A549 (cell line): ENCODE measurements around the gene KLHL13.

Experiments used
- CHD2 ChIP-seq: fragments of 150-350 bp; IDR thresholded peaks from 2 replicates; pipeline ENCODE4 v1.6.1; 2014; ENCODE audit warnings: low read length; ENCODE audit not compliant: partially characterized antibody
- EP300 ChIP-seq, 2 experiments: fragments of >200 bp; sonication (Bioruptor Twin); formaldehyde crosslinking; IDR thresholded peaks; 2 replicates in 1 of 2; 3 replicates in 1 of 2; pipeline ENCODE4 v1.6.1; 2016 to 2017
- FOSL2 ChIP-seq, 2 experiments: fragments of 450-650 bp in 1 of 2; fragments of >200 bp in 1 of 2; sonication (Bioruptor Twin) in 1 of 2; formaldehyde crosslinking; IDR thresholded peaks; 2 replicates each; pipeline versions ENCODE4 v1.5.0 to v1.6.1; 2016 to 2020; ENCODE audit warnings: mild to moderate bottlenecking in 1 of 2, moderate library complexity in 1 of 2
- HDAC2 ChIP-seq: fragments of 200-600 bp; sonication (generic); IDR thresholded peaks from 2 replicates; pipeline ENCODE4 v1.6.1; 2016
- PHF8 ChIP-seq: fragments of 200-600 bp; sonication (generic); IDR thresholded peaks from 2 replicates; pipeline ENCODE4 v1.6.1; 2016; ENCODE audit warnings: low read depth, mild to moderate bottlenecking, antibody characterized with exemption, moderate library complexity, borderline replicate concordance
- POLR2A ChIP-seq: IDR thresholded peaks from 2 replicates; pipeline ENCODE4 v1.6.1; 2012; ENCODE audit warnings: mild to moderate bottlenecking, low read length
- RFX5 ChIP-seq: fragments of 450-650 bp; IDR thresholded peaks from 2 replicates; pipeline ENCODE4 v1.7.1; 2014; ENCODE audit warnings: antibody characterized with exemption, mild to moderate bottlenecking, moderate library complexity
- TF ChIP-seq, protein P1 (sequence below): fragments of >200 bp; sonication (Bioruptor Twin); formaldehyde crosslinking; IDR thresholded peaks from 3 replicates; pipeline ENCODE4 v1.5.1; 2016
- TF ChIP-seq, protein P2 (sequence below): fragments of 450-650 bp; IDR thresholded peaks from 2 replicates; pipeline ENCODE4 v1.6.1; 2014; ENCODE audit warnings: antibody characterized with exemption

DNA sequence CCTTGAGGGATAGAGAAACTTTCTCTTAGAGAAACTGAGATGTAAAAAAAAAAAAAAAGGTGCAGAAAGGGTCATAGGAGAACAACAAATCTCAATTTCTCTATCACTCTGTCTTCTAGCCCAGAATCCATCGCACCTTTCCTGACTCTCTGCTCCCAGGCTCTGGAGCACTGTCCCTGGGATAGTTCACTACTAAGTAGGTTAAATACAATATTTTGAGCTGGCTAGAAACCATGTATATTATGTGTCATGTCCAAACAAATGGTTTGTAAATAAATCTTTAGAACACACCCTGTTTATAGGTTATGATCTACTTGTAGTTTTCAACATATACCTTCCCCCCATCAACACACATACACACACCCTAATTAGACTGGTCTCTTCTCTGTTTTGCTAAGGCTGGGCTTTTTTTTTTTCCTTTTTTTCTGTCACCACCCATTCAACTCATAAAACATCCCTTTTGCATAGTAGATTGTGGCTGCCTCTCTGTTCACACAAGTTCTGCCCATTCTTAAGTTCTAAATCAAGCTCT, 124.4 kb downstream of the KLHL13 start:
- no peak for TF ChIP-seq POLR2A
- TF ChIP-seq FOSL2 (IDR thresholded peaks at IDR 0.05) = no peak
- no peak for TF ChIP-seq FOSL2 (CRISPR knock-in tag; IDR thresholded peaks at IDR 0.05)
- no peak for TF ChIP-seq RFX5
- TF ChIP-seq EP300 (IDR thresholded peaks at IDR 0.05) = no peak
- TF ChIP-seq, protein P1, sequence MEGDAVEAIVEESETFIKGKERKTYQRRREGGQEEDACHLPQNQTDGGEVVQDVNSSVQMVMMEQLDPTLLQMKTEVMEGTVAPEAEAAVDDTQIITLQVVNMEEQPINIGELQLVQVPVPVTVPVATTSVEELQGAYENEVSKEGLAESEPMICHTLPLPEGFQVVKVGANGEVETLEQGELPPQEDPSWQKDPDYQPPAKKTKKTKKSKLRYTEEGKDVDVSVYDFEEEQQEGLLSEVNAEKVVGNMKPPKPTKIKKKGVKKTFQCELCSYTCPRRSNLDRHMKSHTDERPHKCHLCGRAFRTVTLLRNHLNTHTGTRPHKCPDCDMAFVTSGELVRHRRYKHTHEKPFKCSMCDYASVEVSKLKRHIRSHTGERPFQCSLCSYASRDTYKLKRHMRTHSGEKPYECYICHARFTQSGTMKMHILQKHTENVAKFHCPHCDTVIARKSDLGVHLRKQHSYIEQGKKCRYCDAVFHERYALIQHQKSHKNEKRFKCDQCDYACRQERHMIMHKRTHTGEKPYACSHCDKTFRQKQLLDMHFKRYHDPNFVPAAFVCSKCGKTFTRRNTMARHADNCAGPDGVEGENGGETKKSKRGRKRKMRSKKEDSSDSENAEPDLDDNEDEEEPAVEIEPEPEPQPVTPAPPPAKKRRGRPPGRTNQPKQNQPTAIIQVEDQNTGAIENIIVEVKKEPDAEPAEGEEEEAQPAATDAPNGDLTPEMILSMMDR = no peak
- no peak for TF ChIP-seq HDAC2
- TF ChIP-seq PHF8 = no peak
- no peak for TF ChIP-seq CHD2
- TF ChIP-seq, protein P2, sequence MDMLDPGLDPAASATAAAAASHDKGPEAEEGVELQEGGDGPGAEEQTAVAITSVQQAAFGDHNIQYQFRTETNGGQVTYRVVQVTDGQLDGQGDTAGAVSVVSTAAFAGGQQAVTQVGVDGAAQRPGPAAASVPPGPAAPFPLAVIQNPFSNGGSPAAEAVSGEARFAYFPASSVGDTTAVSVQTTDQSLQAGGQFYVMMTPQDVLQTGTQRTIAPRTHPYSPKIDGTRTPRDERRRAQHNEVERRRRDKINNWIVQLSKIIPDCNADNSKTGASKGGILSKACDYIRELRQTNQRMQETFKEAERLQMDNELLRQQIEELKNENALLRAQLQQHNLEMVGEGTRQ = no peak
